WTC11 (cell line): ENCODE measurements around the gene PRRG1. TPM values are rescaled to one million over a fixed set of nuclear protein-coding genes. Genes with fewer than 3 reads are reported as not detected.

Experiments used
- ATAC-seq: fragments of 200-7000 bp; cut with Tn5 transposase; 2 replicates; pipeline ENCODE4 v1.10.0; 2021; ENCODE audit warnings: mild to moderate bottlenecking, moderate library complexity
- CTCF ChIA-PET: fragments of 300-600 bp; sonication (Branson Sonifier 250); formaldehyde crosslinking; loops from one replicate; lab custom pipeline; 2021; ENCODE audit warnings: antibody characterized with exemption; lab: Charles Lee
- POLR2A ChIA-PET: fragments of 350-600 bp; sonication (Branson Sonifier 250); formaldehyde crosslinking; loops from one replicate; lab custom pipeline; 2021; ENCODE audit warnings: antibody characterized with exemption; lab: Charles Lee
- DNase-seq: peaks from one replicate; pipeline ENCODE4 v3.0.0; 2021; ENCODE audit warnings: low spot score
- H3K27ac Mint-ChIP-seq: 2 replicates; pipeline ENCODE4 v1.8.0; 2021; ENCODE audit warnings: mixed read lengths
- H3K27me3 Mint-ChIP-seq: 2 replicates; pipeline ENCODE4 v1.8.0; 2021; ENCODE audit warnings: low read depth, mild to moderate bottlenecking, moderate library complexity, mixed read lengths
- H3K36me3 Mint-ChIP-seq: 2 replicates; pipeline ENCODE4 v1.8.0; 2021; ENCODE audit warnings: mixed read lengths
- H3K4me1 Mint-ChIP-seq: 2 replicates; pipeline ENCODE4 v1.8.0; 2022; ENCODE audit warnings: mixed read lengths
- H3K4me3 Mint-ChIP-seq: 2 replicates; pipeline ENCODE4 v1.8.0; 2021; ENCODE audit warnings: mild to moderate bottlenecking, moderate library complexity, mixed read lengths
- H3K9me3 Mint-ChIP-seq: 2 replicates; pipeline ENCODE4 v1.8.0; 2021; ENCODE audit warnings: mixed read lengths
- AR ChIP-seq: fragments of 250-450 bp; sonication (Bioruptor Pico); IDR thresholded peaks from 2 replicates; pipeline ENCODE4 v1.9.0; 2021; ENCODE audit warnings: mild to moderate bottlenecking
- ATF3 ChIP-seq: sonication (generic); formaldehyde crosslinking; conservative IDR thresholded peaks from 2 replicates; pipeline ENCODE4 v1.8.1; 2022; ENCODE audit warnings: mild to moderate bottlenecking, missing genetic modification reagents
- CREB1 ChIP-seq: sonication (generic); formaldehyde crosslinking; IDR thresholded peaks from 2 replicates; pipeline ENCODE4 v1.8.0; 2023; ENCODE audit warnings: mild to moderate bottlenecking, missing genetic modification reagents
- ELF4 ChIP-seq: sonication (generic); formaldehyde crosslinking; IDR thresholded peaks from 2 replicates; pipeline ENCODE4 v1.8.1; 2022; ENCODE audit warnings: low read depth, mild to moderate bottlenecking, moderate library complexity, missing genetic modification reagents
- ERG ChIP-seq: fragments of 250-450 bp; sonication (Bioruptor Pico); IDR thresholded peaks from 2 replicates; pipeline ENCODE4 v1.8.0; 2021; ENCODE audit warnings: mild to moderate bottlenecking
- ESRRA ChIP-seq: sonication (generic); formaldehyde crosslinking; IDR thresholded peaks from 2 replicates; pipeline ENCODE4 v1.8.1; 2022; ENCODE audit warnings: mild to moderate bottlenecking, missing genetic modification reagents, borderline replicate concordance
- JAZF1 ChIP-seq: fragments of 250-450 bp; sonication (Bioruptor Pico); IDR thresholded peaks from 2 replicates; pipeline ENCODE4 v1.9.0; 2021; ENCODE audit warnings: moderate library complexity, mild to moderate bottlenecking, inconsistent platforms
- JUN ChIP-seq: sonication (generic); formaldehyde crosslinking; IDR thresholded peaks from 2 replicates; pipeline ENCODE4 v1.8.0; 2023; ENCODE audit warnings: mild to moderate bottlenecking, missing genetic modification reagents
- NR3C1 ChIP-seq: sonication (generic); formaldehyde crosslinking; conservative IDR thresholded peaks from 2 replicates; pipeline ENCODE4 v1.8.1; 2023; ENCODE audit warnings: low read depth, mild to moderate bottlenecking, missing genetic modification reagents
- STAT6 ChIP-seq: sonication (generic); formaldehyde crosslinking; conservative IDR thresholded peaks from 2 replicates; pipeline ENCODE4 v1.8.1; 2023; ENCODE audit warnings: mild to moderate bottlenecking, low read depth, missing genetic modification reagents, moderate library complexity
- TEAD1 ChIP-seq: sonication (generic); formaldehyde crosslinking; IDR thresholded peaks from 2 replicates; pipeline ENCODE4 v1.8.0; 2022; ENCODE audit warnings: mild to moderate bottlenecking, missing genetic modification reagents
- TP53 ChIP-seq: sonication (generic); formaldehyde crosslinking; IDR thresholded peaks from 2 replicates; pipeline ENCODE4 v1.8.1; 2023; ENCODE audit warnings: mild to moderate bottlenecking, missing genetic modification reagents
- ZNF121 ChIP-seq: sonication (generic); formaldehyde crosslinking; IDR thresholded peaks from 2 replicates; pipeline ENCODE4 v1.8.0; 2023; ENCODE audit warnings: missing genetic modification reagents
- ZNF281 ChIP-seq: sonication (generic); formaldehyde crosslinking; IDR thresholded peaks from 2 replicates; pipeline ENCODE4 v1.8.0; 2023; ENCODE audit warnings: mild to moderate bottlenecking, missing genetic modification reagents
- ZNF416 ChIP-seq: fragments of 250-450 bp; sonication (Bioruptor Pico); IDR thresholded peaks from 2 replicates; pipeline ENCODE4 v1.9.0; 2021; ENCODE audit warnings: mild to moderate bottlenecking, inconsistent platforms
- total RNA-seq: library from RNA; stranded (reverse); gene quantifications from 3 replicates; pipeline ENCODE4 v1.2.3, GENCODE V29; 2021
- TF ChIP-seq, protein P1 (sequence below): fragments of 250-450 bp; sonication (Bioruptor Pico); IDR thresholded peaks from 2 replicates; pipeline ENCODE4 v1.9.0; 2021; ENCODE audit warnings: mild to moderate bottlenecking, borderline replicate concordance

PRRG1 gene
- total RNA-seq, 1 experiment from 2014 or later, result 8.1 TPM

DNA sequence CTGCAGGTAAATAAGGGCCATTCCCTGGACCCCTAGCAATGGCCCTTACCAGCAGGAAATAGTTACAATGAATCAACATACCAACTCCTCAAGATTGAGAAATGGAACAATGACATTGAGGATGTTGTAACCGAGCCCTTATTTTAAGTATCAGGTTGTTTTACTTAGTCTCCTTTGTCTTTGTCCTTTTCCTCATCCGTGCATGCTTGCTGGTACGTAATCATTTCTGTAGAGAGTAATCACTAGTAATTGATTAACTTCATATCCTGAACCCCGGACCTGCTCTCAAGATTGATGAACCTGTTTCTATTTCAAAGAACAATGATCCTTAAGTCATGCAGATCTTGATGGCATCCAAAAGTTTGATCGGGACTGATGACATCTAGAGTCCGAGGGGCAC is 123.7 kb downstream of the PRRG1 start:
- Mint-ChIP-seq H3K36me3 (no peaks in the 10 kb centered on the region), H3K27me3 (no peaks in the 10 kb centered on the region), H3K27ac (no peak overlapping the region), H3K4me3 (no peak overlapping the region), H3K9me3 (no peaks in the 10 kb centered on the region), H3K4me1 (peaks cover 75% of the 10 kb centered on the region)
- no peak for DNase-seq
- no peak for TF ChIP-seq ELF4
- TF ChIP-seq ESRRA (CRISPR knock-in tag), result no peak
- no peak for TF ChIP-seq ATF3
- TF ChIP-seq TP53 (CRISPR knock-in tag), result no peak
- no peak for TF ChIP-seq JUN (CRISPR knock-in tag)
- no peak for TF ChIP-seq ERG (CRISPR knock-in tag)
- no peak for TF ChIP-seq STAT6
- no peak for TF ChIP-seq TEAD1 (CRISPR knock-in tag)
- TF ChIP-seq ZNF121 (CRISPR knock-in tag), result no peak
- no peak for TF ChIP-seq JAZF1 (CRISPR knock-in tag)
- TF ChIP-seq NR3C1 (CRISPR knock-in tag), result no peak
- no peak for TF ChIP-seq AR (CRISPR knock-in tag)
- TF ChIP-seq ZNF281 (CRISPR knock-in tag), result no peak
- TF ChIP-seq, protein P1, sequence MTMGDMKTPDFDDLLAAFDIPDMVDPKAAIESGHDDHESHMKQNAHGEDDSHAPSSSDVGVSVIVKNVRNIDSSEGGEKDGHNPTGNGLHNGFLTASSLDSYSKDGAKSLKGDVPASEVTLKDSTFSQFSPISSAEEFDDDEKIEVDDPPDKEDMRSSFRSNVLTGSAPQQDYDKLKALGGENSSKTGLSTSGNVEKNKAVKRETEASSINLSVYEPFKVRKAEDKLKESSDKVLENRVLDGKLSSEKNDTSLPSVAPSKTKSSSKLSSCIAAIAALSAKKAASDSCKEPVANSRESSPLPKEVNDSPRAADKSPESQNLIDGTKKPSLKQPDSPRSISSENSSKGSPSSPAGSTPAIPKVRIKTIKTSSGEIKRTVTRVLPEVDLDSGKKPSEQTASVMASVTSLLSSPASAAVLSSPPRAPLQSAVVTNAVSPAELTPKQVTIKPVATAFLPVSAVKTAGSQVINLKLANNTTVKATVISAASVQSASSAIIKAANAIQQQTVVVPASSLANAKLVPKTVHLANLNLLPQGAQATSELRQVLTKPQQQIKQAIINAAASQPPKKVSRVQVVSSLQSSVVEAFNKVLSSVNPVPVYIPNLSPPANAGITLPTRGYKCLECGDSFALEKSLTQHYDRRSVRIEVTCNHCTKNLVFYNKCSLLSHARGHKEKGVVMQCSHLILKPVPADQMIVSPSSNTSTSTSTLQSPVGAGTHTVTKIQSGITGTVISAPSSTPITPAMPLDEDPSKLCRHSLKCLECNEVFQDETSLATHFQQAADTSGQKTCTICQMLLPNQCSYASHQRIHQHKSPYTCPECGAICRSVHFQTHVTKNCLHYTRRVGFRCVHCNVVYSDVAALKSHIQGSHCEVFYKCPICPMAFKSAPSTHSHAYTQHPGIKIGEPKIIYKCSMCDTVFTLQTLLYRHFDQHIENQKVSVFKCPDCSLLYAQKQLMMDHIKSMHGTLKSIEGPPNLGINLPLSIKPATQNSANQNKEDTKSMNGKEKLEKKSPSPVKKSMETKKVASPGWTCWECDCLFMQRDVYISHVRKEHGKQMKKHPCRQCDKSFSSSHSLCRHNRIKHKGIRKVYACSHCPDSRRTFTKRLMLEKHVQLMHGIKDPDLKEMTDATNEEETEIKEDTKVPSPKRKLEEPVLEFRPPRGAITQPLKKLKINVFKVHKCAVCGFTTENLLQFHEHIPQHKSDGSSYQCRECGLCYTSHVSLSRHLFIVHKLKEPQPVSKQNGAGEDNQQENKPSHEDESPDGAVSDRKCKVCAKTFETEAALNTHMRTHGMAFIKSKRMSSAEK (CRISPR knock-in tag), result no peak
- no peak for TF ChIP-seq CREB1 (CRISPR knock-in tag)
- TF ChIP-seq ZNF416 (CRISPR knock-in tag), result no peak
- no peak for ATAC-seq
- POLR2A ChIA-PET, result no interaction called here
- CTCF ChIA-PET, result no interaction called here
